OCI-LY3 (cell line): ENCODE measurements around the gene HACD1.
"Not testable (repeated sequence)": the region's sequence is repeated elsewhere in the genome, so short reads cannot be mapped to it uniquely, and the experiment has no call there.

ENCODE experiments used
- H2AFZ ChIP-seq: fragments of 200-600, 300-600 bp; shearing (Covaris generic); 2 replicates; pipeline ENCODE4 v1.6.0; 2014; ENCODE audit warnings: antibody characterized with exemption, low read depth, low read length
- H3K27ac ChIP-seq: fragments of 200-600, 300-600 bp; sonication (generic); 2 replicates; pipeline ENCODE4 v1.5.1; 2014; ENCODE audit warnings: mild to moderate bottlenecking, low read length, moderate library complexity, mixed read lengths
- H3K27me3 ChIP-seq: fragments of 200-600, 300-600 bp; sonication (generic); 2 replicates; pipeline ENCODE4 v1.6.1; 2014; ENCODE audit warnings: low read depth, low read length, mixed read lengths
- H3K36me3 ChIP-seq: fragments of 200-600, 300-600 bp; sonication (generic); replicated peaks from 2 replicates; pipeline ENCODE3; 2014; ENCODE audit warnings: low read depth, low read length, mixed read lengths
- H3K4me1 ChIP-seq: fragments of 300-600, 200-600 bp; sonication (generic); 2 replicates; pipeline ENCODE4 v1.6.1; 2014; ENCODE audit warnings: low read length, mixed read lengths
- H3K4me2 ChIP-seq: fragments of 200-600, 300-600 bp; sonication (generic); 2 replicates; pipeline ENCODE4 v1.6.1; 2014; ENCODE audit warnings: low read length, mixed read lengths
- H3K4me3 ChIP-seq: fragments of 300-600, 200-600 bp; sonication (generic); 2 replicates; pipeline ENCODE4 v1.5.1; 2014; ENCODE audit warnings: antibody characterized with exemption, mild to moderate bottlenecking, low read length, moderate library complexity
- H3K79me2 ChIP-seq: fragments of 300-600, 200-600 bp; shearing (Covaris generic); 2 replicates; pipeline ENCODE4 v1.6.1; 2014; ENCODE audit warnings: mild to moderate bottlenecking, low read length, mixed read lengths
- H3K9ac ChIP-seq: fragments of 300-600, 200-600 bp; shearing (Covaris generic); 2 replicates; pipeline ENCODE4 v1.6.0; 2014; ENCODE audit warnings: mild to moderate bottlenecking, low read length, moderate library complexity
- H3K9me3 ChIP-seq: fragments of 200-600, 300-600 bp; shearing (Covaris generic); 2 replicates; pipeline ENCODE4 v1.6.1; 2014; ENCODE audit warnings: low read length, mixed read lengths; ENCODE audit not compliant: insufficient read depth
- H4K20me1 ChIP-seq: fragments of 200-600, 300-600 bp; sonication (generic); 2 replicates; pipeline ENCODE4 v1.6.1; 2016; ENCODE audit warnings: low read length, mixed read lengths; ENCODE audit not compliant: insufficient read depth
- CTCF ChIP-seq: fragments of 200-600, 300-600 bp; sonication (generic); IDR thresholded peaks from 2 replicates; pipeline ENCODE4 v1.5.1; 2014; ENCODE audit warnings: antibody characterized with exemption, low read length, low read depth
- EZH2phosphoT487 ChIP-seq: fragments of 200-600 bp; shearing (Covaris generic); IDR thresholded peaks from 2 replicates; pipeline ENCODE4 v1.6.1; 2018; ENCODE audit warnings: antibody characterized with exemption, mixed run types, low read depth

Gene HACD1

GRCh38 chr10:17633353-17633752 is 16.2 kb upstream of the HACD1 start:
- Histone ChIP-seq H3K9ac (no peak overlapping the region), H3K4me1 (peaks cover 12% of the 10 kb centered on the region), H3K36me3 (no peaks in the 10 kb centered on the region), H2AFZ (no peak overlapping the region), H3K79me2 (no peaks in the 10 kb centered on the region), H3K4me2 (peak overlapping the region; percentile 66; the same call in 1 of the 2 replicates), H3K9me3 (no peaks in the 10 kb centered on the region), H3K27me3 (no peaks in the 10 kb centered on the region), H3K4me3 (no peak overlapping the region), H3K27ac (no peak overlapping the region), H4K20me1 (no peaks in the 10 kb centered on the region)
- TF ChIP-seq CTCF, result no peak
- TF ChIP-seq EZH2phosphoT487, result no peak

GRCh38 chr10:17632590-17632989 is 15.4 kb upstream of the HACD1 start:
- Histone ChIP-seq H3K4me2 (peak overlapping the region; percentile 66), H3K4me3 (peak overlapping the region; percentile 32), H3K4me1 (peaks cover 12% of the 10 kb centered on the region)
- not testable (repeated sequence) for H4K20me1 ChIP-seq, H3K27me3 ChIP-seq, H3K36me3 ChIP-seq, H2AFZ ChIP-seq, H3K9me3 ChIP-seq, H3K27ac ChIP-seq, H3K9ac ChIP-seq, H3K79me2 ChIP-seq

- Histone ChIP-seq H3K9ac (no peak overlapping the region), H4K20me1 (no peaks in the 10 kb centered on the region), H3K4me1 (no peaks in the 10 kb centered on the region), H2AFZ (no peak overlapping the region), H3K27me3 (no peaks in the 10 kb centered on the region; the same call in 1 of the 2 replicates), H3K27ac (no peak overlapping the region), H3K4me3 (no peak overlapping the region), H3K9me3 (no peaks in the 10 kb centered on the region), H3K36me3 (no peaks in the 10 kb centered on the region), H3K4me2 (no peak overlapping the region), H3K79me2 (no peaks in the 10 kb centered on the region)
- no peak for TF ChIP-seq CTCF
- no peak for TF ChIP-seq EZH2phosphoT487
Observed at GRCh38 chr10:17626656-17627055, 9.5 kb upstream of the HACD1 start.

- TF ChIP-seq CTCF, result no peak
- TF ChIP-seq EZH2phosphoT487, result no peak
- no peak overlapping the region for H3K4me2 ChIP-seq
- H3K27ac ChIP-seq, result no peak overlapping the region
- no peak overlapping the region for H2AFZ ChIP-seq
- no peaks in the 10 kb centered on the region for H3K9me3 ChIP-seq
- no peak overlapping the region for H3K9ac ChIP-seq
- no peaks in the 10 kb centered on the region for H3K79me2 ChIP-seq
- H3K27me3 ChIP-seq, result no peaks in the 10 kb centered on the region; the same call in 1 of the 2 replicates
- H4K20me1 ChIP-seq, result no peaks in the 10 kb centered on the region
- 0 out of 2 replicates have a peak, but pooled peaks cover 1% of the 10 kb centered on the region for H3K4me1 ChIP-seq
- no peak overlapping the region for H3K4me3 ChIP-seq
- H3K36me3 ChIP-seq, result no peaks in the 10 kb centered on the region
Observed at GRCh38 chr10:17624996-17625395, 7.8 kb upstream of the HACD1 start.

GRCh38 chr10:17622061-17622460 is 4.9 kb upstream of the HACD1 start:
- no peaks in the 10 kb centered on the region for H3K79me2 ChIP-seq
- H3K36me3 ChIP-seq, result no peaks in the 10 kb centered on the region
- 0 out of 2 replicates have a peak, but pooled peaks cover 3% of the 10 kb centered on the region for H3K4me1 ChIP-seq
- no peak for TF ChIP-seq EZH2phosphoT487
- no peak for TF ChIP-seq CTCF
- H3K4me3 ChIP-seq, result no peak overlapping the region
- H3K9me3 ChIP-seq, result no peaks in the 10 kb centered on the region
- H3K9ac ChIP-seq, result no peak overlapping the region
- H2AFZ ChIP-seq, result no peak overlapping the region
- H3K27me3 ChIP-seq, result peaks cover 8% of the 10 kb centered on the region; the same call in 1 of the 2 replicates
- H3K27ac ChIP-seq, result no peak overlapping the region
- H3K4me2 ChIP-seq, result no peak overlapping the region
- no peaks in the 10 kb centered on the region for H4K20me1 ChIP-seq
